Activated CD8-positive, alpha-beta T cell treated with anti-CD3 and anti-CD28 coated beads, Interleukin-2, amount 10 ng/mL, durations not matched to agents 7 days and 5 days (primary cell): ENCODE data around the gene ENTHD1. TPM values are rescaled to one million over a fixed set of nuclear protein-coding genes. Genes with fewer than 3 reads are reported as not detected.

Experiments used
- ATAC-seq: fragments of 150-1000 bp; cut with Tn5 transposase; one replicate; pipeline ENCODE4 v1.10.0; 2021; ENCODE audit warnings: moderate library complexity
- CTCF ChIA-PET: fragments of 350-600 bp; sonication (Branson Sonifier 250); formaldehyde crosslinking; loops from one replicate; lab custom pipeline; 2021; ENCODE audit warnings: antibody characterized with exemption; lab: Charles Lee
- POLR2A ChIA-PET: fragments of 350-600 bp; sonication (Branson Sonifier 250); formaldehyde crosslinking; loops from one replicate; lab custom pipeline; 2021; ENCODE audit warnings: antibody characterized with exemption; lab: Charles Lee
- DNase-seq: peaks from one replicate; pipeline ENCODE4 v3.0.0-alpha.2; 2020
- H3K27ac Mint-ChIP-seq: one replicate; pipeline ENCODE4 v1.8.0; 2021; ENCODE audit warnings: mild to moderate bottlenecking, mixed read lengths
- H3K27me3 Mint-ChIP-seq: one replicate; pipeline ENCODE4 v1.8.0; 2021; ENCODE audit warnings: low read depth, mixed read lengths
- H3K36me3 Mint-ChIP-seq: one replicate; pipeline ENCODE4 v1.8.0; 2021; ENCODE audit warnings: low read depth, mixed read lengths
- H3K4me1 Mint-ChIP-seq: one replicate; pipeline ENCODE4 v1.8.0; 2021; ENCODE audit warnings: low read depth, mixed read lengths
- H3K4me3 Mint-ChIP-seq: one replicate; pipeline ENCODE4 v1.8.0; 2021; ENCODE audit warnings: mild to moderate bottlenecking, mixed read lengths
- H3K9me3 Mint-ChIP-seq: one replicate; pipeline ENCODE4 v1.8.0; 2022; ENCODE audit warnings: mixed read lengths; ENCODE audit not compliant: insufficient read depth
- total RNA-seq, 2 experiments: library from RNA; stranded (reverse); gene quantifications; one replicate each; pipeline ENCODE4 v1.2.3, GENCODE V29; 2021

Gene ENTHD1
- total RNA-seq, 2 experiments from 2014 or later, result 0.11 TPM; not detected in 1

- ChIA-PET POLR2A (no interaction called here), CTCF (no interaction called here)
- DNase-seq, result no peak
- no peak overlapping the region for H3K4me3 Mint-ChIP-seq
- no peak for ATAC-seq
- peaks cover 17% of the 10 kb centered on the region for H3K27me3 Mint-ChIP-seq
- H3K9me3 Mint-ChIP-seq, result no peaks in the 10 kb centered on the region
- no peaks in the 10 kb centered on the region for H3K36me3 Mint-ChIP-seq
- no peak overlapping the region for H3K27ac Mint-ChIP-seq
- no peaks in the 10 kb centered on the region for H3K4me1 Mint-ChIP-seq
Observed at GRCh38 chr22:39712081-39712480, 181.5 kb downstream of the ENTHD1 start.

- no peak overlapping the region for H3K27ac Mint-ChIP-seq
- ATAC-seq (no peak), DNase-seq (no peak)
- H3K4me1 Mint-ChIP-seq, result no peaks in the 10 kb centered on the region
- no peak overlapping the region for H3K4me3 Mint-ChIP-seq
- ChIA-PET CTCF (no interaction called here), POLR2A (no interaction called here)
- H3K27me3 Mint-ChIP-seq, result peaks cover 17% of the 10 kb centered on the region
- H3K9me3 Mint-ChIP-seq, result no peaks in the 10 kb centered on the region
- H3K36me3 Mint-ChIP-seq, result no peaks in the 10 kb centered on the region
Observed at GRCh38 chr22:39710380-39711150, 183.0 kb downstream of the ENTHD1 start.

DNA sequence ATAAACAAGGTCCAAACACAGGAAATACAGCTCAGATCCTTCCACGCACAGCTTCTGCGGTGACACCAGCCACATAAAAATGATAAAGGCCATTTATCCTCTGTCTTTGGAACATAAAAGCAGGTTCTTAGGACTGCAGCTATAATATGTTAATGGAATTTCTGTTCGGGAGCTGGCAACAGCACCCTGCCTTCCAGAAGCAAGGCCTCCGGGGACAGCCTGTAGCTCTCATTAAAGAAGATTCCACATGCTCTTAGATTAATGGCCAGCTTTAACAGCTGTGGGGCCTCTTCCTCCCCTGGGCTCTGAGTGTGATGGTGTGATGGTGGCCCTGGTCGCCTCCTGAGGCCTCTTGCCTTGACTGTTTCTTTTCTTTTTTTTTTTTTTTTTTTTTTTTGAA, 185.7 kb downstream of the ENTHD1 start:
- Mint-ChIP-seq H3K4me3 (no peak overlapping the region), H3K4me1 (no peaks in the 10 kb centered on the region), H3K36me3 (no peaks in the 10 kb centered on the region), H3K27me3 (peaks cover 17% of the 10 kb centered on the region), H3K27ac (no peak overlapping the region), H3K9me3 (no peaks in the 10 kb centered on the region)
- no peak for ATAC-seq
- POLR2A ChIA-PET, result no interaction called here
- CTCF ChIA-PET, result no interaction called here
- no peak for DNase-seq

DNA sequence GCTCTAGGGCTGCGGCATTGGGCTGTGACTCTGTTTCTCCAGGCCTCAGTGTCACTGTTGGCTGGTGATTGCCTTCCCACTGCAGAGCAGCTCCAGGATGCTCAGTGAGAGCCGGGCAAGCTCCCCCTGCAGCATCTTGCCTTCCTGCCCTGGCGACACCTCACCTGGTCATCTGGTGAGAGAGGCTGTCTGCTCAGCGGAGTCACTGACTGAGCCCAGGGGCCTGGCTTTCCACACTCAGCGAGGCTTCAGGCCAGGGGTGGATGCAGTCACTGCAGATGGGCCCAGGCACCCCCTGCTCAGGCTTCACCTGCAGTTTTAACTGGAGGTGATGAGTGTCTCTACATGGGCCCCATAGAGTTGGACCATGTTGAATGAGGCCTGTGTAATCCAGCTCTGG, 186.2 kb downstream of the ENTHD1 start:
- Mint-ChIP-seq H3K27ac (no peak overlapping the region), H3K4me1 (no peaks in the 10 kb centered on the region), H3K36me3 (no peaks in the 10 kb centered on the region), H3K4me3 (no peak overlapping the region), H3K9me3 (no peaks in the 10 kb centered on the region), H3K27me3 (peaks cover 17% of the 10 kb centered on the region)
- ATAC-seq (no peak), DNase-seq (no peak)
- ChIA-PET POLR2A (no interaction called here), CTCF (no interaction called here)

- DNase-seq (no peak), ATAC-seq (no peak)
- Mint-ChIP-seq H3K4me3 (no peak overlapping the region), H3K36me3 (no peaks in the 10 kb centered on the region), H3K9me3 (no peaks in the 10 kb centered on the region), H3K4me1 (no peaks in the 10 kb centered on the region), H3K27ac (no peak overlapping the region), H3K27me3 (peaks cover 11% of the 10 kb centered on the region)
- CTCF ChIA-PET, result no interaction called here
- POLR2A ChIA-PET, result no interaction called here
Observed at GRCh38 chr22:39706376-39707140, 187.0 kb downstream of the ENTHD1 start.

DNA sequence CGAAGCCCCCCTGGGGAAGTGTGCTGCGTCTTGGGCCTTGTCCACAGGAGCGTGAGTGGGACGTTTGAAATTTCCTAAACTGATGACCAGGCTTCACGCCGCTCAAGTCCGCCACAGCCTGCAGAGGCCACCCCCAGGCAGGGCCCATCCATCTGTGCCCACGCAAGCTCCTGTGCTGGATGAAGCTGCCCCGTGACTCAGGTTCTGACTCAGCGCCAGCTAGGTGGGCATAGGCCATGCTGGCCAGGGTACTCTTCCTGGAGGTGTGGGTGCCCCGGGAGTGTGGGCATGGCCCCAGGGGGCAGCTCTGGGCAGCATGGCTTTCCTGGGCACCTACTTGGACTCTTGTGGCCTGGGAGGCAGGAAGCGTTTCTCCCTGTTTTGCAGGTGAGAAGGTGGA, 188.2 kb downstream of the ENTHD1 start:
- Mint-ChIP-seq H3K27me3 (peaks cover 8% of the 10 kb centered on the region), H3K9me3 (no peaks in the 10 kb centered on the region), H3K4me3 (no peak overlapping the region), H3K36me3 (no peaks in the 10 kb centered on the region), H3K27ac (no peak overlapping the region), H3K4me1 (no peaks in the 10 kb centered on the region)
- POLR2A ChIA-PET, result no interaction called here
- ATAC-seq, result no peak
- CTCF ChIA-PET, result no interaction called here
- DNase-seq, result no peak

GRCh38 chr22:39703928-39704639, 189.5 kb downstream of the ENTHD1 start:
- ChIA-PET POLR2A (no interaction called here), CTCF (interaction anchor here (1.2 kb wide), 1 partner anchor 169 kb away, joined by 3 read pairs; no protein-coding TSS in a partner anchor)
- Mint-ChIP-seq H3K4me3 (no peak overlapping the region), H3K4me1 (no peaks in the 10 kb centered on the region), H3K9me3 (no peaks in the 10 kb centered on the region), H3K27ac (no peak overlapping the region), H3K27me3 (no peaks in the 10 kb centered on the region), H3K36me3 (no peaks in the 10 kb centered on the region)
- no peak for ATAC-seq
- DNase-seq, result no peak

- Mint-ChIP-seq H3K36me3 (no peaks in the 10 kb centered on the region), H3K27ac (no peak overlapping the region), H3K4me1 (no peaks in the 10 kb centered on the region), H3K27me3 (no peaks in the 10 kb centered on the region), H3K9me3 (no peaks in the 10 kb centered on the region), H3K4me3 (no peak overlapping the region)
- POLR2A ChIA-PET, result no interaction called here
- CTCF ChIA-PET, result interaction anchor here (1.2 kb wide), 1 partner anchor 168 kb away, joined by 3 read pairs; no protein-coding TSS in a partner anchor
- DNase-seq, result no peak
- no peak for ATAC-seq
Observed at GRCh38 chr22:39703091-39703490, 190.5 kb downstream of the ENTHD1 start.

DNA sequence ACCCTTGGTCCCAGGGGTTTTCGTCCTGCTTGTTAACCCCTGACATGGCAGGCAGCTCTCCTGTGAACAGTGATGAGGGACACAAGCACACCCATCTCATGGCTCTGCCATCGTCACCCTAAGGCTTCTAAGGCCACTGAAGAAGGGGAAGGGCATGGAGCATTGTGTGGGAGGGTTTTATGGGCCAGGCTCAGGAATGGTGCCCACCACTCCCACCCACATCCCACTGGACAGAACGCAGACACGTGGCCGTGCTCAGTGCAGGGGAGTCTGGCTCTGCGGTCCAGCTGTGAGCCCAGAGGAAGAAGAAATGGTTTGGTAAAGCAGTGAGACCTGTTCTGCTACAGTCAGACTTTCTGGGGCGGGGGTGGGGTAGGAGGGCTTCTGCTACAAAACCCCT, 193.0 kb downstream of the ENTHD1 start:
- ChIA-PET POLR2A (interaction anchor here (0.9 kb wide), 1 partner anchor 11 kb away, joined by 3 read pairs; no protein-coding TSS in a partner anchor), CTCF (no interaction called here)
- no peaks in the 10 kb centered on the region for H3K4me1 Mint-ChIP-seq

DNA sequence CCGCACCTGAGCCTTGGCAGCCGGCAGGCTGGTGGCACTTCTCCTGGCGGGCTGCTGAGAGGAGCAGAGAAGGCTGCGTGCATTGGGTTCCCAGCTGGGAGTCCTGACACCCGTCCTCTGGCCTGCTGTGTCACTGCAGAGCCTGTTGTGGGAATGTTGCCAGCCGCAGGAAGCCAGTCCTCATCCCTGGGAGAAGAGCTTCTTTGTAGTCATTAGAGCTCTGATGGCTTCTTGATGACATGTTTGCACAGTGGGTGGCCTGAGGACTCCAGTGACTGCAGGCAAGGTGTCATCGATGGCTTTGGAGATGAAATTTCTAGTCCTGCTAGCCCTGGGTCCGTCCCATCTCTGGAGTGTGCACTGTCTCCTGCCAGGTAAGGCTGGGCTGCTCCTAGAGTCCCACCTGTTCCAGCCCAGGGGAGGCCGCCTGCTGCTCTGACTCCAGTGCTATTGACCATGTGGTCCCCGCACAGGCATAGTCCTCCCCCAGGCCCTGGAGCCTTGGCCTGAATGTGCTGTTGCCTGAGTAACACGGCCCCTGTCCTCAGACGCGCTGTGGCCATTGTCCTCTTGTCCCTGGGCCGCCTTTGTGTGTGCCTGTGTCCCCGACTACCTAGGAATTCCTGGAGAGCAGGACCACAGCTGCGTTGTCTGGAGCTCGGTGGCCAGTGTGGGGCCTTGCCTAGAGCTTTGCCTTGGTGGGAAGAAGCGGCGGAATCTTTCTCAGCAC, 193.8 kb downstream of the ENTHD1 start:
- CTCF ChIA-PET, result interaction anchor here (0.6 kb wide), 1 partner anchor 297 kb away, joined by 3 read pairs; no protein-coding TSS in a partner anchor
- H3K4me1 Mint-ChIP-seq, result no peaks in the 10 kb centered on the region
- H3K36me3 Mint-ChIP-seq, result no peaks in the 10 kb centered on the region
- no peaks in the 10 kb centered on the region for H3K9me3 Mint-ChIP-seq
- no peak for ATAC-seq
- H3K27ac Mint-ChIP-seq, result no peak overlapping the region
- no peak for DNase-seq
- POLR2A ChIA-PET, result interaction anchor here (0.9 kb wide), 1 partner anchor 10 kb away, joined by 3 read pairs; no protein-coding TSS in a partner anchor
- H3K27me3 Mint-ChIP-seq, result peaks cover 4% of the 10 kb centered on the region
- no peak overlapping the region for H3K4me3 Mint-ChIP-seq

More for the DNA sequence above, 193.0 kb downstream of the ENTHD1 start:
- DNase-seq (no peak), ATAC-seq (no peak)
- Mint-ChIP-seq H3K9me3 (no peaks in the 10 kb centered on the region), H3K27ac (no peak overlapping the region), H3K4me3 (no peak overlapping the region), H3K27me3 (peaks cover 4% of the 10 kb centered on the region), H3K36me3 (no peaks in the 10 kb centered on the region)

- Mint-ChIP-seq H3K4me1 (no peaks in the 10 kb centered on the region), H3K27me3 (peaks cover 6% of the 10 kb centered on the region), H3K27ac (no peak overlapping the region), H3K36me3 (no peaks in the 10 kb centered on the region), H3K9me3 (no peaks in the 10 kb centered on the region), H3K4me3 (no peak overlapping the region)
- DNase-seq (no peak), ATAC-seq (no peak)
- ChIA-PET POLR2A (no interaction called here), CTCF (no interaction called here)
Observed at GRCh38 chr22:39697790-39698430, 195.7 kb downstream of the ENTHD1 start.
